Panc1 (cell line): ENCODE results near the gene DRAXIN. TPM values are rescaled to one million over a fixed set of nuclear protein-coding genes. Genes with fewer than 3 reads are reported as not detected.

ENCODE experiments used
- ATAC-seq: fragments of 200-7000 bp; cut with Tn5 transposase; 2 replicates; pipeline ENCODE4 v1.9.1; 2020; ENCODE audit warnings: mild to moderate bottlenecking, moderate library complexity
- BruUV-seq: library from RNA; stranded (reverse); fragments of 400-500 nt; replicated peaks from 2 replicates; lab custom pipeline; 2021; lab: Mats Ljungman, UMichigan
- CTCF ChIA-PET: fragments of 300-600 bp; sonication (Branson Sonifier 250); formaldehyde crosslinking; loops from one replicate; lab custom pipeline; 2022; ENCODE audit warnings: antibody characterized with exemption; lab: Charles Lee
- POLR2A ChIA-PET: fragments of 300-600 bp; sonication (Branson Sonifier 250); formaldehyde crosslinking; loops from one replicate; lab custom pipeline; 2022; ENCODE audit warnings: antibody characterized with exemption; lab: Charles Lee
- DNase-seq: peaks from one replicate; pipeline ENCODE4 v3.0.0-alpha.2; 2010; ENCODE audit warnings: low read depth, low spot score
- H3K27ac ChIP-seq: 2 replicates; pipeline ENCODE4 v1.5.1; 2011; ENCODE audit warnings: mild to moderate bottlenecking, low read length, inconsistent platforms
- H3K27me3 ChIP-seq: fragments of 200-500 bp; sonication (Bioruptor generic); 2 replicates; pipeline ENCODE4 v1.6.0; 2014; ENCODE audit warnings: low read length, inconsistent platforms; ENCODE audit not compliant: control insufficient read depth, insufficient read depth
- H3K36me3 ChIP-seq: fragments of 200-500 bp; sonication (Bioruptor generic); 2 replicates; pipeline ENCODE4 v1.5.1; 2014; ENCODE audit warnings: inconsistent platforms, mild to moderate bottlenecking, low read length, moderate library complexity; ENCODE audit not compliant: control insufficient read depth, insufficient read depth
- H3K4me1 ChIP-seq: 2 replicates; pipeline ENCODE4 v1.5.1; 2011; ENCODE audit warnings: inconsistent platforms, mild to moderate bottlenecking, low read length, moderate library complexity; ENCODE audit not compliant: control insufficient read depth, insufficient read depth
- H3K4me3 ChIP-seq, 2 experiments: 2 replicates each; pipeline ENCODE4 v1.5.1; 2011 to 2012; ENCODE audit warnings: low read depth in 2 of 2, low read length in 2 of 2, mild to moderate bottlenecking in 2 of 2, inconsistent platforms in 1 of 2, moderate library complexity in 1 of 2
- H3K9me3 ChIP-seq: fragments of 200-500 bp; sonication (Bioruptor generic); 2 replicates; pipeline ENCODE4 v1.5.1; 2014; ENCODE audit warnings: low read depth, mild to moderate bottlenecking, inconsistent platforms, low read length, moderate library complexity; ENCODE audit not compliant: control insufficient read depth, insufficient read depth
- CTCF ChIP-seq: fragments of 450-650 bp; IDR thresholded peaks from 2 replicates; pipeline ENCODE4 v1.5.1; 2017; ENCODE audit warnings: mild to moderate bottlenecking
- POLR2AphosphoS5 ChIP-seq: IDR thresholded peaks from 2 replicates; pipeline ENCODE4 v1.6.1; 2012; ENCODE audit warnings: mild to moderate bottlenecking, low read depth, low read length, moderate library complexity
- REST ChIP-seq, 2 experiments: IDR thresholded peaks; 2 replicates each; pipeline ENCODE4 v1.6.1; 2011 to 2012; ENCODE audit warnings: low read depth in 2 of 2, control low read depth in 1 of 2, low read length in 1 of 2, mild to moderate bottlenecking in 1 of 2, moderate library complexity in 1 of 2; ENCODE audit not compliant: insufficient read depth in 1 of 2
- SIN3A ChIP-seq: IDR thresholded peaks from 2 replicates; pipeline ENCODE4 v1.6.1; 2012; ENCODE audit warnings: low read depth, mild to moderate bottlenecking, low read length, moderate library complexity, borderline replicate concordance; ENCODE audit not compliant: insufficient read depth
- TCF7L2 ChIP-seq: IDR thresholded peaks from 2 replicates; pipeline ENCODE4 v1.6.1; 2011; ENCODE audit warnings: mild to moderate bottlenecking, low read depth, low read length, inconsistent platforms
- in situ Hi-C: cut with HindIII; loops from 2 replicates; pipeline ENCODE4 v1.10.0; 2016; ENCODE audit warnings: low sequenced_read_pairs, low pct_unique_long_range_greater_than_20kb
- intact Hi-C: fragments of 100-400 bp; cut with micrococcal nuclease; formaldehyde crosslinking; loops from one replicate; pipeline ENCODE4 v1.10.0; 2022; ENCODE audit not compliant: unreplicated experiment
- total RNA-seq: library from RNA; stranded (reverse); gene quantifications from one replicate; pipeline ENCODE4 v1.2.1, GENCODE V29; 2021; ENCODE audit not compliant: unreplicated experiment

The DRAXIN gene
- total RNA-seq, 1 experiment from 2014 or later, result 0.13 TPM

- H3K4me3 ChIP-seq, result no peak overlapping the region
- no peaks in the 10 kb centered on the region; the same call in 1 of the 2 replicates for H3K36me3 ChIP-seq
- in situ Hi-C loops (no loop called here), intact Hi-C loops (no loop called here)
- ChIA-PET POLR2A (no interaction called here), CTCF (no interaction called here)
- peaks cover 7% of the 10 kb centered on the region; the same call in 1 of the 2 replicates for H3K4me1 ChIP-seq
- BruUV-seq, result no TSS peak
- H3K9me3 ChIP-seq, result no peaks in the 10 kb centered on the region
- TF ChIP-seq SIN3A, result no peak
- no peak for TF ChIP-seq TCF7L2
- TF ChIP-seq POLR2AphosphoS5, result no peak
- TF ChIP-seq REST (IDR thresholded peaks at IDR 0.05; ENCODE audit: insufficient read depth in 1 of 2, low read depth in 2 of 2, low read length in 1 of 2), result no peak
- TF ChIP-seq CTCF, result no peak
- DNase-seq, result no peak
- peak; percentile 52; the same call in 1 of the 2 replicates for ATAC-seq
- H3K27me3 ChIP-seq, result no peaks in the 10 kb centered on the region; the same call in 1 of the 2 replicates
- H3K27ac ChIP-seq, result no peak overlapping the region
Measured at GRCh38 chr1:11693024-11693590, 1.6 kb downstream of the DRAXIN start.

- Histone ChIP-seq H3K27ac (no peak overlapping the region), H3K4me3 (no peak overlapping the region), H3K4me1 (peaks cover 7% of the 10 kb centered on the region; the same call in 1 of the 2 replicates), H3K27me3 (no peaks in the 10 kb centered on the region; the same call in 1 of the 2 replicates), H3K36me3 (no peaks in the 10 kb centered on the region; the same call in 1 of the 2 replicates), H3K9me3 (no peaks in the 10 kb centered on the region)
- ChIA-PET CTCF (no interaction called here), POLR2A (no interaction called here)
- BruUV-seq, result no TSS peak
- intact Hi-C loops (no loop called here), in situ Hi-C loops (no loop called here)
- TF ChIP-seq CTCF (no peak), SIN3A (no peak), TCF7L2 (no peak)
- no peak for DNase-seq
- ATAC-seq, result no peak; the same call in 1 of the 2 replicates
Measured at GRCh38 chr1:11693917-11694316, 2.4 kb downstream of the DRAXIN start.
